Ishikawa (cell line): ENCODE results near the gene AGL.

ENCODE experiments used
- EGR1 ChIP-seq: IDR thresholded peaks from 2 replicates; pipeline ENCODE4 v1.6.1; 2012
- EP300 ChIP-seq: IDR thresholded peaks from 2 replicates; pipeline ENCODE4 v1.6.1; 2012; ENCODE audit warnings: borderline replicate concordance
- MAX ChIP-seq: IDR thresholded peaks from 2 replicates; pipeline ENCODE4 v1.6.1; 2012
- NFIC ChIP-seq: IDR thresholded peaks from 2 replicates; pipeline ENCODE4 v1.6.1; 2012
- REST ChIP-seq: IDR thresholded peaks from 2 replicates; pipeline ENCODE4 v1.6.1; 2012; ENCODE audit warnings: low read depth, mild to moderate bottlenecking
- YY1 ChIP-seq: IDR thresholded peaks from 2 replicates; pipeline ENCODE4 v1.6.1; 2012; ENCODE audit warnings: low read depth

DNA sequence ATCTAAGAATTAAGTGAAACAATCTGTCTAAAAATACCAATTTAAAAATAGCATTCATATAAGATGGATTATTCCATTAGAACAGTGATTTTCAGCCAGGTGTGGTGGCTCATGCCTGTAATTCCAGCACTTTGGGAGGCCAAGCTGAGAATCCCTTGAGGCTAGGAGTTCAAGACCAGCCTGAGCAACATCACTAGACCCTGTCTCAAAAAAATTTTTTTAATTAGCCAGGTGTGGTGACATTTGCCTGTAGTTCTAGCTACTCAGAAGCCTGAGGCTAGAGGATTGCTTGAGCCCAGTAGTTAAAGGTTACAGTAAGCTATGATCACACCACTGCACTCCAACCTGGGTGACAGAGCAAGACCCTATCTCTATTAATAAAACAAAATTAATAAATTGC, 84.6 kb downstream of the AGL start:
- TF ChIP-seq EGR1 (no peak), YY1 (no peak), EP300 (no peak), REST (no peak), NFIC (no peak), MAX (no peak)
